Karpas-422 (cell line): Measurements from ENCODE around the gene DIAPH1. TPM values are rescaled to one million over a fixed set of nuclear protein-coding genes. Genes with fewer than 3 reads are reported as not detected.
A peak's percentile ranks its signal among the peaks of the same experiment; 100 is the strongest.

Source experiments
- DNase-seq: peaks from one replicate; pipeline ENCODE4 v3.0.0-alpha.2; 2015
- H2AFZ ChIP-seq: fragments of 200-600 bp; sonication (generic); 2 replicates; pipeline ENCODE4 v1.6.1; 2014; ENCODE audit warnings: antibody characterized with exemption, low read length, mixed read lengths
- H3K27ac ChIP-seq: fragments of 200-600 bp; sonication (generic); 2 replicates; pipeline ENCODE4 v1.5.1; 2014; ENCODE audit warnings: mild to moderate bottlenecking, low read length, moderate library complexity
- H3K27me3 ChIP-seq: fragments of 200-600 bp; sonication (generic); 2 replicates; pipeline ENCODE4 v1.6.1; 2014; ENCODE audit warnings: low read length, mixed read lengths
- H3K36me3 ChIP-seq: fragments of 200-600 bp; sonication (generic); 2 replicates; pipeline ENCODE4 v1.6.1; 2014; ENCODE audit warnings: low read length, mixed read lengths; ENCODE audit not compliant: insufficient read depth
- H3K4me1 ChIP-seq: fragments of 200-600 bp; sonication (generic); 2 replicates; pipeline ENCODE4 v1.6.1; 2014; ENCODE audit warnings: mild to moderate bottlenecking, low read length, mixed read lengths
- H3K4me2 ChIP-seq: fragments of 200-600 bp; sonication (generic); 2 replicates; pipeline ENCODE4 v1.6.1; 2014; ENCODE audit warnings: low read length, low read depth, mild to moderate bottlenecking; ENCODE audit not compliant: poor library complexity, severe bottlenecking
- H3K4me3 ChIP-seq: fragments of 200-600 bp; sonication (generic); 2 replicates; pipeline ENCODE4 v1.5.1; 2014; ENCODE audit warnings: mild to moderate bottlenecking, antibody characterized with exemption, low read length, mixed read lengths
- H3K79me2 ChIP-seq: fragments of 200-600 bp; sonication (generic); 2 replicates; pipeline ENCODE4 v1.6.1; 2014; ENCODE audit warnings: mild to moderate bottlenecking, low read length, mixed read lengths
- H3K9ac ChIP-seq: fragments of 200-600 bp; sonication (generic); 2 replicates; pipeline ENCODE4 v1.6.0; 2014; ENCODE audit warnings: low read length
- H3K9me2 ChIP-seq: fragments of 200-600 bp; sonication (generic), shearing (Covaris generic); replicated peaks from 2 replicates; pipeline ENCODE4 v1.6.0; 2014; ENCODE audit warnings: mild to moderate bottlenecking, low read length, moderate library complexity; ENCODE audit not compliant: insufficient read depth
- H3K9me3 ChIP-seq: fragments of 300-700, 200-600 bp; sonication (generic); 2 replicates; pipeline ENCODE4 v1.6.1; 2014; ENCODE audit warnings: low read length, mixed read lengths
- H4K20me1 ChIP-seq: fragments of 200-600 bp; sonication (generic); 2 replicates; pipeline ENCODE4 v1.6.1; 2014; ENCODE audit warnings: mild to moderate bottlenecking, antibody characterized with exemption, low read length, low read depth; ENCODE audit not compliant: insufficient read depth
- total RNA-seq: library from RNA; depleted of rRNA; stranded (reverse); fragments of >200 nt; shearing (Covaris generic); gene quantifications from 2 replicates; pipeline ENCODE4 v1.2.3, GENCODE V29; 2014; ENCODE audit warnings: low replicate concordance

Gene DIAPH1
- total RNA-seq, 1 experiment from 2014 or later = 181 TPM

DNA sequence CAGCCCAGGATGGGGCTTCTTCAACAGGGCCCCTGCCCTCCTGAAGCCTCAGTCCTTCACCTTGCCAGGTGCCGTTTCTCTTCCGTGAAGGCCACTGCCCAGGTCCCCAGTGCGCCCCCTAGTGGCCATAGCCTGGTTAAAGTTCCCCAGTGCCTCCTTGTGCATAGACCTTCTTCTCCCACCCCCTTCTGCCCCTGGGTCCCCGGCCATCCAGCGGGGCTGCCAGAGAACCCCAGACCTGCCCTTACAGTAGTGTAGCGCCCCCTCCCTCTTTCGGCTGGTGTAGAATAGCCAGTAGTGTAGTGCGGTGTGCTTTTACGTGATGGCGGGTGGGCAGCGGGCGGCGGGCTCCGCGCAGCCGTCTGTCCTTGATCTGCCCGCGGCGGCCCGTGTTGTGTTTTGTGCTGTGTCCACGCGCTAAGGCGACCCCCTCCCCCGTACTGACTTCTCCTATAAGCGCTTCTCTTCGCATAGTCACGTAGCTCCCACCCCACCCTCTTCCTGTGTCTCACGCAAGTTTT lies 106.3 kb downstream of the DIAPH1 start:
- H2AFZ ChIP-seq = no peak overlapping the region
- no peaks in the 10 kb centered on the region for H3K27me3 ChIP-seq
- H3K4me3 ChIP-seq = peak overlapping the region; percentile 54
- H3K36me3 ChIP-seq = peaks cover 15% of the 10 kb centered on the region
- no peaks in the 10 kb centered on the region for H3K9me3 ChIP-seq
- H3K79me2 ChIP-seq = no peaks in the 10 kb centered on the region
- H3K27ac ChIP-seq = peak overlapping the region; percentile 100
- H4K20me1 ChIP-seq = no peaks in the 10 kb centered on the region
- peak overlapping the region; percentile 87 for H3K9ac ChIP-seq
- peak overlapping the region; percentile 60 for H3K4me2 ChIP-seq
- H3K4me1 ChIP-seq = peaks cover 100% of the 10 kb centered on the region
- peak; percentile 97 for DNase-seq
- no peaks in the 10 kb centered on the region for H3K9me2 ChIP-seq

DNA sequence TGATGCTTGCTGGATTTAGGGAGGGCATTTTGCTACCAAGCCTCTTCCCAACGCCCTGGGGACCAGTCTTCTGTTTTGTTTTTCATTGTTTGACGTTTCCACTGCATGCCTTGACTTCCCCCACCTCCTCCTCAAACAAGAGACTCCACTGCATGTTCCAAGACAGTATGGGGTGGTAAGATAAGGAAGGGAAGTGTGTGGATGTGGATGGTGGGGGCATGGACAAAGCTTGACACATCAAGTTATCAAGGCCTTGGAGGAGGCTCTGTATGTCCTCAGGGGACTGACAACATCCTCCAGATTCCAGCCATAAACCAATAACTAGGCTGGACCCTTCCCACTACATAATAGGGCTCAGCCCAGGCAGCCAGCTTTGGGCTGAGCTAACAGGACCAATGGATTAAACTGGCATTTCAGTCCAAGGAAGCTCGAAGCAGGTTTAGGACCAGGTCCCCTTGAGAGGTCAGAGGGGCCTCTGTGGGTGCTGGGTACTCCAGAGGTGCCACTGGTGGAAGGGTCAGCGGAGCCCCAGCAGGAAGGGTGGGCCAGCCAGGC lies 107.0 kb downstream of the DIAPH1 start:
- H3K4me2 ChIP-seq = peak overlapping the region; percentile 60
- H4K20me1 ChIP-seq = no peaks in the 10 kb centered on the region
- no peaks in the 10 kb centered on the region for H3K9me3 ChIP-seq
- peak; percentile 52 for DNase-seq
- H2AFZ ChIP-seq = no peak overlapping the region
- peak overlapping the region; percentile 100 for H3K27ac ChIP-seq
- H3K9ac ChIP-seq = peak overlapping the region; percentile 87
- no peaks in the 10 kb centered on the region for H3K27me3 ChIP-seq
- H3K9me2 ChIP-seq = no peaks in the 10 kb centered on the region
- no peaks in the 10 kb centered on the region for H3K79me2 ChIP-seq
- H3K36me3 ChIP-seq = peaks cover 12% of the 10 kb centered on the region
- H3K4me3 ChIP-seq = peak overlapping the region; percentile 30; the same call in 1 of the 2 replicates
- peaks cover 100% of the 10 kb centered on the region for H3K4me1 ChIP-seq

DNA sequence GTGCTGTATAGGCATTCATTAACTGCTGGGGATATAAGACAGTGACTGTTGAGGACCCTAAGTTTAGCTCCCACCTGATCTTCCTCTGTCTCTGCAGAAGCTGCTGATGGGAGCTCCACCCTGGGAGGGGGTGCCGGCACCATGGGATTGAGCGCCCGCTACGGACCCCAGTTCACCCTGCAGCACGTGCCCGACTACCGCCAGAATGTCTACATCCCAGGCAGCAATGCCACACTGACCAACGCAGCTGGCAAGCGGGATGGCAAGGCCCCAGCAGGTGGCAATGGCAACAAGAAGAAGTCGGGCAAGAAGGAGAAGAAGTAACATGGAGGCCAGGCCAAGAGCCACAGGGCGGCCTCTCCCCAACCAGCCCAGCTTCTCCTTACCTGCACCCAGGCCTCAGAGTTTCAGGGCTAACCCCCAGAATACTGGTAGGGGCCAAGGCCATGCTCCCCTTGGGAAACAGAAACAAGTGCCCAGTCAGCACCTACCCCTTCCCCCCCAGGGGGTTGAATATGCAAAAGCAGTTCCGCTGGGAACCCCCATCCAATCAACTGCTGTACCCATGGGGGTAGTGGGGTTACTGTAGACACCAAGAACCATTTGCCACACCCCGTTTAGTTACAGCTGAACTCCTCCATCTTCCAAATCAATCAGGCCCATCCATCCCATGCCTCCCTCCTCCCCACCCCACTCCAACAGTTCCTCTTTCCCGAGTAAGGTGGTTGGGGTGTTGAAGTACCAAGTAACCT lies 107.8 kb downstream of the DIAPH1 start:
- H3K4me2 ChIP-seq = peak overlapping the region; percentile 78
- DNase-seq = peak; percentile 98
- peaks cover 100% of the 10 kb centered on the region for H3K4me1 ChIP-seq
- peak overlapping the region; percentile 68 for H3K4me3 ChIP-seq
- H3K9me2 ChIP-seq = no peaks in the 10 kb centered on the region
- H3K27me3 ChIP-seq = no peaks in the 10 kb centered on the region
- no peaks in the 10 kb centered on the region for H3K79me2 ChIP-seq
- no peak overlapping the region for H2AFZ ChIP-seq
- no peaks in the 10 kb centered on the region for H4K20me1 ChIP-seq
- H3K36me3 ChIP-seq = peaks cover 7% of the 10 kb centered on the region
- peak overlapping the region; percentile 92 for H3K9ac ChIP-seq
- H3K27ac ChIP-seq = peak overlapping the region; percentile 100
- H3K9me3 ChIP-seq = no peaks in the 10 kb centered on the region

DNA sequence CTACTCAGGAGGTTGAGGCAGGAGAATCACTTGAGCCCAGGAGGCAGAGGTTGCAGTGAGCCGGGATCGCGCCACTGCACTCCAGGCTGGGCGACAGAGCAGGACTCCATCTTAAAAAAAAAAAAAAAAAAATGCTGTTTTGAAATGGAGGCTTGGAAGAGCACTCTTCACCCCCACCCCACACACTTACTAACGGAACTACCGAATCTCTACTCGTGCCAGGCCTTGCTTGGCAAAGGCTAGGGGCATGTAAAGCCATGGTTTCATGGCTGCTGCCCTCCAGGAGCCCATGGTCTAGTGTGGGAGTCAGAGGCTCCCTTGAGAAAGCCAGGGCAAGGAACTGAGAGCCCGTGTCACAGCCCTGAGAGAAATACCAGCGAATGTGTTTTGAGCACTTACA lies 108.6 kb downstream of the DIAPH1 start:
- Histone ChIP-seq H3K9me3 (no peaks in the 10 kb centered on the region), H3K9me2 (no peaks in the 10 kb centered on the region), H3K27me3 (no peaks in the 10 kb centered on the region), H3K27ac (peak overlapping the region; percentile 100), H2AFZ (no peak overlapping the region), H3K9ac (peak overlapping the region; percentile 92), H3K79me2 (0 out of 2 replicates have a peak, but pooled peaks cover 3% of the 10 kb centered on the region), H3K4me1 (peaks cover 100% of the 10 kb centered on the region), H3K36me3 (peaks cover 15% of the 10 kb centered on the region), H3K4me2 (peak overlapping the region; percentile 78), H3K4me3 (peak overlapping the region; percentile 68), H4K20me1 (no peaks in the 10 kb centered on the region)
- peak; percentile 82 for DNase-seq

DNA sequence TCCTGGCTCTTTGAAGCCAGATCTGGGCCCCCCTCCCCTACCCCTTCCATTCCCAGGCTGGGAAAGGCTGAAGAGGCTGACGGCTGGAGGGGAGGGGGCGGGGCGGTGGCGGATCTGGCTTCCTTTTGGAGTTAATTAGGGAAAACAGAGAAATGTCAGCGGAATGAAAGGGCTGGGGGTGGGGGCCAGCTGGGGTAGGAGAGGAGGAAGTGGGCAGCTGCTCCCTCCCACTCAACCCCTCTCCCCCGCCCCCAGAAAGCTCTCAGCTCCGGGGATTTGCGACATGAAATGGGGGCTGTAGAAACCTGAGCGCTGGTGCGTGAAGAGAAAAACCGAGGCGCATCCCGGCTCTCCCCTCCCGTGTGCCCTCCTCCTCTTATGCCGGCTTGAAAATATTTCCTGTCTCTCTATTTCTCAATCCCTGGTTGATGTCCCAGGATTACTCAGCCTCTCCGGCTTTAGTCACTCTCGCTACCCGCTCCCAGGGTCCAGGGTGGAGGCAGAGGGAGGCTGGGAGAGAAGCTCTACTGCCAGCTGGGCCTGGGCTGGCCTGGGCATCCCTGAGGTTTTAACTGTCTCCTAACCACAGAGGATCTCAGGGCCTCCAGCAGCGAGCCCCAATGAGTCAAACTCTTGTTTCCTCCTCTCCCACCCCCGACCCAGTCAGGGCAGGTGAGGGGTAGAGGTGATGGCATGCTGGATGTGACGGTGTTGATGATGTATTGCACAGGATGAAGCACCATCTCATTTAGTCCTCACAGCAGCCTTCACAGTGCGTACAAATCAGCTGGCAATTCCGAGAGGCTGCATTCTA lies 109.8 kb downstream of the DIAPH1 start:
- peaks cover 100% of the 10 kb centered on the region for H3K4me1 ChIP-seq
- peak overlapping the region; percentile 78 for H3K4me2 ChIP-seq
- no peaks in the 10 kb centered on the region for H3K9me2 ChIP-seq
- no peaks in the 10 kb centered on the region for H3K9me3 ChIP-seq
- no peaks in the 10 kb centered on the region for H4K20me1 ChIP-seq
- H3K36me3 ChIP-seq = peaks cover 26% of the 10 kb centered on the region
- peak; percentile 86 for DNase-seq
- H2AFZ ChIP-seq = no peak overlapping the region
- peak overlapping the region; percentile 92 for H3K9ac ChIP-seq
- peak overlapping the region; percentile 100 for H3K27ac ChIP-seq
- peak overlapping the region; percentile 68 for H3K4me3 ChIP-seq
- H3K79me2 ChIP-seq = peaks cover 3% of the 10 kb centered on the region; the same call in 1 of the 2 replicates
- no peaks in the 10 kb centered on the region for H3K27me3 ChIP-seq

DNA sequence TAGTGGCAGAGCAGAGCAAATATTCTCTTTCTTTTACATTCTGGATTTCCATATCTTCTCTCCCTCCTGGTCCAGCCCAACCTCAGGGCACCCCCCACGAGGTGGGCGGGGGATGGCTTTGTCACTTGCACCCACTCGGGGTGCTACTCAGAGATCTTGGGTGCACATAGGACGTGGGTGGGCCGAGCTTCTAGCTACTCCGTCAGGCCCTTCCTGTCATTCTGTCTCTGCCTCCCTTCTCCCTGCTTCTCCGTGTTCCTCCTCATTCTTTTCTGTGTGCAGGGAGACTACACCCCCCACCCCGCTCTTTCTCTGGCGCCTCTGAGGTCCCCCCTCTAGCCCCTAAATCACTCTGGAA lies 110.4 kb downstream of the DIAPH1 start:
- Histone ChIP-seq H3K9me2 (no peaks in the 10 kb centered on the region), H3K79me2 (peaks cover 7% of the 10 kb centered on the region), H3K9me3 (no peaks in the 10 kb centered on the region), H3K4me1 (peaks cover 100% of the 10 kb centered on the region), H3K36me3 (peaks cover 31% of the 10 kb centered on the region), H3K9ac (peak overlapping the region; percentile 92), H4K20me1 (no peaks in the 10 kb centered on the region), H3K4me3 (peak overlapping the region; percentile 68), H3K27me3 (no peaks in the 10 kb centered on the region), H3K4me2 (peak overlapping the region; percentile 78), H3K27ac (peak overlapping the region; percentile 100), H2AFZ (no peak overlapping the region)
- DNase-seq = peak; percentile 80

DNA sequence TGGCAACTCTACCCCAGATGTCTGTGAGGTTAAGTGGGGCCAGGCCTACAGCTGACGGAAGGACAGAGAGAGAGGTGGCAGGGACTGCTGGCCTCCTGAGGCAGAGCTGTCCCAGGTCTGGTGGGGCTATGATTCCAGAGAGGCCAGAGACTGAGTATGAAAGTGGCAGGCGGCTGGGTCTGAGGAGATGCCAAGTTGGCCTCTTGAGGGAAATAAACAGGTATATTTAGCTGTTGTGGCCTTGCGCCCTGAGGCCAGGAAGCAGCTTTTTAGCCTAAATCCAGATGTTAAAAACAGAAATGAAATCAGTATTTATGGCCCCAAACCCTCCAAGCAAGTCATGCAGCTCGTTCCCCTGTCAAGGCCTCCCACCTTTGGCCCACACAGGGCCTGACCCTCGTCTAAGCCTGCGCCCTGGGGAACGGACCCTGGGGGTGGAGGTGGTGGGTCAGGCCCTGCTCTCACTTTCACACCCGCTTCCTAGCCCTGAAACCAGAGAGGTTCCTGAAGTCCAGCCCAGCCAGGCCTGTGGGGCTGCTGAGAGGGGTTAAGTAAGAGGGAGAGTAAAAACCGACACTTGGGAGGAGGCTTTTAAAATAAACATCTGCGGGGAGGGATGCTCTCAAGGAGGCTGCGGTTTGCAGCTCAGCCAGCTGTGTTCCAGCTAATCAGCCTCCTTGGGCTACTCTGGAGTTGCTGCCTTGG lies 111.3 kb downstream of the DIAPH1 start:
- peak overlapping the region; percentile 100 for H3K27ac ChIP-seq
- peaks cover 94% of the 10 kb centered on the region for H3K4me1 ChIP-seq
- peak; percentile 93 for DNase-seq
- peak overlapping the region; percentile 68 for H3K4me3 ChIP-seq
- peak overlapping the region; percentile 92 for H3K9ac ChIP-seq
- H2AFZ ChIP-seq = no peak overlapping the region
- peaks cover 7% of the 10 kb centered on the region for H3K79me2 ChIP-seq
- H3K9me2 ChIP-seq = no peaks in the 10 kb centered on the region
- H3K9me3 ChIP-seq = no peaks in the 10 kb centered on the region
- H3K4me2 ChIP-seq = peak overlapping the region; percentile 78
- no peaks in the 10 kb centered on the region for H3K27me3 ChIP-seq
- peaks cover 31% of the 10 kb centered on the region for H3K36me3 ChIP-seq
- H4K20me1 ChIP-seq = no peaks in the 10 kb centered on the region
